Stimulated activated CD8-positive, alpha-beta memory T cell treated with anti-CD3 and anti-CD28 coated beads, Interleukin-4, amount 100 ng/mL, for 4 hours (primary cell): Measurements from ENCODE around the gene RTP2.

Experiments used
- DNase-seq, 2 donors: peaks; one replicate each; pipeline ENCODE4 v3.0.0-alpha.2; 2020; ENCODE audit warnings: low read depth in 2 of 2, low spot score in 1 of 2

RTP2 gene

DNA sequence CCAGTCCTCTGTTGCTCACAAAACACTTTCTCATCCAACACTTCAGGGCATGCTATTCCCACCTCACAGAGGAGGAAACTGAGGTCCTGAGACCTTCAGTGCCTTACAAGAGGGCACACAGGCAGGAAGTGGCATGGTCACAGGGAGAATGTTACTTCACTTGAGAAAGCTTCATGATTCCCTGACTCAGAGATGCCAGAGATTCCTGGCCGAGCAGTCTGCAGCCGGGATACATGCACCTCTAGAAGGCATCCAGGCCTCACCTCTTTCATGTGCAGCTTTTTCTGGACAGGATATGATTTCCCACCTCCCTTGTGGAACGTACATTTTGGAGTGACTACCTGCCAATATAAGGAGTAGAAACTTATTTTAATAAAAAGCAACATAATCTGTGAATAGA is 29.3 kb downstream of the RTP2 start:
- no peak for DNase-seq

DNA sequence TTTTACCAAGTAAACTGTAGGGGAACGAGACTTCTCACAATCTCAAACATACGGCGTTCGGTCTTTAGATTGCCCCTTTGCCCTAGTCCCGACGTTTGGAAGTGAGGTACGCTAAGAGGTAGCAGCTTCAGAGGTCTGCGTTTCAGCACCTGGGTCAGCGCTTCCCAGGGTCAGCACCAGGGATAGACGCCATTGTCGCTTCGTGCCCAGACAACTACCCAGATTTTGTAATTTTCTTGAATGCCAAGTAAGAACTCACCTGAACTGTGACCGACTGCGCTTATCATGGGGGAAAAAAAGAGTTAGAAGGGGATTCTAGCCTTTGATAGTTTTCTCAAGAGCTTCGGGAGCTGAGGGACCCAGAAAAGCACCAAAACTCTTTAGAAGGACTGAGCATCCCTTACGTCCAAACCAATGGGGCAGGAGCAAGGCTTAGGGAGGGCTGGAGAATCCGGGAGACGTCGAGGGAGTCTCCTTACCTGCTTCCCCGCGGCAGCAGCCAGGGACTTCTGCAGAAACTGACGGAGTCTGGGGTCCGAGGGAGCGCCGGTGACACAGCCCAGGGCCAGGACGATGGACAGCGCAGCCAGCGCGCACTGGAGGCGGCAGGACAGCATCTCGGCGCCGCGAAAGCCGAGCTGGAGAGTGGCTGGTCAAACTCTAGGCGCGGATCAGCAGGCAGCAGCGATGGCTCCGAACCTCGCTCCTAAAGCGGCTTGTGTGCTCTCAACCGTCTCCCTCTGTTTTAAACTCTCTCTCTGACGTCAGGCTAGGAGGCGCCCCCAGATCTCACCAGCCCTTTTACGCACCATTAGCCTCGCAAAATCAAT is 32.5 kb downstream of the RTP2 start, which contains the start of gene SST:
TSS of gene SST (minus strand) at position 720 of the 830 bp plus-strand sequence. CDS start at position 617, 103 bp downstream.
- DNase-seq: no peak

- DNase-seq: no peak
Observed at GRCh38 chr3:187667526-187667925, 34.8 kb downstream of the RTP2 start.

DNA sequence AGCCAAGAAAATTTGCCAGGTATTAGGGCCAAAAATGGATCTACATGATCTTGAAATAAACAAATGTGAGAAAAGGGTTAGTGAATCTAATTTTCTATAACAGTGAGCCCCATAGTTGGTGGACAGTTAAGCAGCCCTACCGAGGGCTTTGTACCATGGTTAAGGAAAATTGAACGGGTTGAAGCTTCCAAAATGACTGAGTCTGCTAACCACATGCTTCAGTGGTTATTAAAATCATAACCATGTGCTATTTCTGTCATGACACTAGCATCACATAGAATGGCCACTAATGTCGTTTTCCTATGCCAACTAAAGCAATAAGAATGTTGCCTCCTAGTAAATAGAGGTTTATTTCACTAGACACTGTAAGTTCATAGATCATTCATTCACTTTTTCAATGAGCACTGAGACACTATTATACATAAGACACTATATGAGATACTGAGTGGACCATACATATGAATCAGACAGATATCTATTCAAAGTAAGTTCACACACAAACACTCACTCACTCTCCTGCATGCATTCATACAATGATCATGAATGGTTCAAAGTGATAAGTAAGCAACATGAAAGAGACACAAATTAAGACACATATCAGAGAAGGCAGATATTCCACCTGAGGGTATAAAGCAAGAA is 36.5 kb downstream of the RTP2 start:
- DNase-seq: no peak

- no peak for DNase-seq
Observed at GRCh38 chr3:187665010-187665409, 37.3 kb downstream of the RTP2 start.

DNA sequence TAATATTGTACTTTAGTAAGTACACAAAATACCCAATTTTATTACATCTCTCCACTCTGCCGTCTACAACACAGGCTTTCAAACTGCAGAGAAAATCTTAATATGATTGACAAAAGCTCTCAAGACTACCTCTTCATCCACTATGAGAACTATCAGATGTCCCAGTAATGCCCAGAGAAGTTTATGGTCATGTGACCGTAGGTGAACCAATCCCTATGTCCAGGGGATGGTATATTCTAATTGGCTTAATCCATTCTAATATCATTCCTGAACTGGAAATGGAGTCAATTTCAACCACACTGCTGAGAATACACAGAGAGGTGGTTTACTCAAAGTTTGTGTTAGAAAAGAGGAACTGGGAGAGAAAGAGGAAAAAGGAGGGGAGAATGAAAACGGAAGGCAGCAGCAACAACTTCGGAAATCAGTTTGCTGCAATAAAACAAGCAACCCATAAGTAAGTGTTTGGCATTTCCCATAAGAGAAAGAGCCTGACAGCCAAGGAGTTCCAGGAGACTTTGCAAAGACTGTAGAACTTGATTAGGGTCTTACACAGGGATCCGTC is 39.4 kb downstream of the RTP2 start:
- no peak for DNase-seq

DNA sequence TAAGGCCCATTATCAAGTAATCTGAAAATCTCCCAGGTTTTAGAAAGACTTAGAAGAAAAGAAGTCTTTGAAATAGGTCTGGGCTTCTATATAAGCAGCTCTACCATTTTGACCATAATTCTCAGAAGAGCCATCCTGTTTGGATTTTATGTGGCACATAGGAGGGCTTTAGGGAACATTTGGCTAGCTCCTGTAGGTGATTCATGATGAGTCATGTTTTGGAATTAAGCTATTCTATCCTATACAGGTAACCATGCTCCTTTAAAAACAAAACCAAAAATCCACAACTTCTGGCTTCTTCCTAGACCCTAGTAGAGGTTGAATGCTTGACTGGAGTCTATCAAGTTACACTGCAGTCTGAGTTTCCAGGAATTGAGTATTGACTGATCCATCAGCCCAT is 41.1 kb downstream of the RTP2 start:
- DNase-seq: no peak

- no peak for DNase-seq
Observed at GRCh38 chr3:187651282-187651681, 51.1 kb downstream of the RTP2 start.
